ENCODE data around the gene CYP4F12.
"Not testable (repeated sequence)": the region's sequence is repeated elsewhere in the genome, so short reads cannot be mapped to it uniquely, and the experiment has no call there.

CYP4F12 gene

GRCh38 chr19:15650123-15650522 is 22.8 kb upstream of the CYP4F12 start:
- DNase-seq (ENCODE audit: low read depth, low spot score) = not testable (repeated sequence)

GRCh38 chr19:15651791-15652190 is 21.1 kb upstream of the CYP4F12 start:
- DNase-seq (ENCODE audit: low read depth, low spot score) = no peak

- no peak for DNase-seq (ENCODE audit: low read depth, low spot score)
These were observed 20.2 kb upstream of the CYP4F12 start for GRCh38 chr19:15652559-15653278.

- DNase-seq (ENCODE audit: low read depth, low spot score) = no peak
These were observed 16.4 kb upstream of the CYP4F12 start for GRCh38 chr19:15656467-15656866.

- no peak for DNase-seq (ENCODE audit: low read depth, low spot score)
These were observed 9.6 kb upstream of the CYP4F12 start for GRCh38 chr19:15663247-15663646.

- DNase-seq (ENCODE audit: low read depth, low spot score) = no peak
These were observed 6.7 kb upstream of the CYP4F12 start for GRCh38 chr19:15666186-15666585.

- no peak for DNase-seq (ENCODE audit: low read depth, low spot score)
These were observed 6.0 kb upstream of the CYP4F12 start for GRCh38 chr19:15666883-15667282.

GRCh38 chr19:15669440-15669839 is 3.4 kb upstream of the CYP4F12 start:
- DNase-seq (ENCODE audit: low read depth, low spot score) = no peak

- no peak for DNase-seq (ENCODE audit: low read depth, low spot score)
These were observed 3.0 kb upstream of the CYP4F12 start for GRCh38 chr19:15669891-15670290.

GRCh38 chr19:15671237-15671821 is 1.6 kb upstream of the CYP4F12 start:
- DNase-seq (ENCODE audit: low read depth, low spot score) = no peak

- no peak for DNase-seq (ENCODE audit: low read depth, low spot score)
These were observed 852 bp upstream of the CYP4F12 start for GRCh38 chr19:15671891-15672579.

- DNase-seq (ENCODE audit: low read depth, low spot score) = no peak
These were observed 328 bp downstream of the CYP4F12 start for GRCh38 chr19:15673176-15673654.

- DNase-seq (ENCODE audit: low read depth, low spot score) = no peak
These were observed 2.7 kb downstream of the CYP4F12 start for GRCh38 chr19:15675560-15675959.

GRCh38 chr19:15679089-15679488 is 6.2 kb downstream of the CYP4F12 start:
- no peak for DNase-seq (ENCODE audit: low read depth, low spot score)

GRCh38 chr19:15679865-15680264 is 7.0 kb downstream of the CYP4F12 start:
- not testable (repeated sequence) for DNase-seq (ENCODE audit: low read depth, low spot score)

GRCh38 chr19:15680478-15681322 is 7.8 kb downstream of the CYP4F12 start:
- no peak for DNase-seq (ENCODE audit: low read depth, low spot score)

- no peak for DNase-seq (ENCODE audit: low read depth, low spot score)
These were observed 10.5 kb downstream of the CYP4F12 start for GRCh38 chr19:15683411-15683810.

- DNase-seq (ENCODE audit: low read depth, low spot score) = no peak
These were observed 11.9 kb downstream of the CYP4F12 start for GRCh38 chr19:15684828-15685227.

- no peak for DNase-seq (ENCODE audit: low read depth, low spot score)
These were observed 23.8 kb downstream of the CYP4F12 start for GRCh38 chr19:15696654-15697194.

- no peak for DNase-seq (ENCODE audit: low read depth, low spot score)
These were observed 29.1 kb downstream of the CYP4F12 start for GRCh38 chr19:15701757-15702533.

GRCh38 chr19:15702534-15702930 is 29.6 kb downstream of the CYP4F12 start:
- DNase-seq (ENCODE audit: low read depth, low spot score) = no peak
